GM12864 (cell line): Measurements from ENCODE around the gene ETV7.
A peak's percentile ranks its signal among the peaks of the same experiment; 100 is the strongest.
"Not testable (repeated sequence)": the region's sequence is repeated elsewhere in the genome, so short reads cannot be mapped to it uniquely, and the experiment has no call there.

Source experiments
- DNase-seq: peaks from one replicate; pipeline ENCODE4 v3.0.0-alpha.2; 2011; ENCODE audit warnings: low read depth
- H3K4me3 ChIP-seq: 2 replicates; pipeline ENCODE4 v1.5.1; 2011; ENCODE audit warnings: mild to moderate bottlenecking, low read depth, low read length, control low read depth
- CTCF ChIP-seq: IDR thresholded peaks from 2 replicates; pipeline ENCODE4 v1.5.1; 2011; ENCODE audit warnings: low read depth, mild to moderate bottlenecking, moderate library complexity, low read length, control low read depth, inconsistent platforms; ENCODE audit errors: missing control alignments

The ETV7 gene

GRCh38 chr6:36367743-36368142, 19.7 kb downstream of the ETV7 start:
- H3K4me3 ChIP-seq = no peak overlapping the region
- no peak for TF ChIP-seq CTCF
- DNase-seq = no peak

GRCh38 chr6:36364669-36365479, 22.6 kb downstream of the ETV7 start:
- no peak for TF ChIP-seq CTCF
- 0 out of 2 replicates have a peak overlapping the region, but pooled peaks have one; percentile 2 for H3K4me3 ChIP-seq
- no peak for DNase-seq

- not testable (repeated sequence) for H3K4me3 ChIP-seq, DNase-seq
Measured at GRCh38 chr6:36364061-36364635, 23.3 kb downstream of the ETV7 start.

- not testable (repeated sequence) for H3K4me3 ChIP-seq, DNase-seq
Measured at GRCh38 chr6:36363371-36363752, 24.1 kb downstream of the ETV7 start.

GRCh38 chr6:36362551-36363370, 24.7 kb downstream of the ETV7 start:
- DNase-seq = no peak
- no peak for TF ChIP-seq CTCF
- H3K4me3 ChIP-seq = no peak overlapping the region

- H3K4me3 ChIP-seq = no peak overlapping the region
- no peak for TF ChIP-seq CTCF
- no peak for DNase-seq
Measured at GRCh38 chr6:36361071-36361470, 26.4 kb downstream of the ETV7 start.

GRCh38 chr6:36360241-36361054, 27.0 kb downstream of the ETV7 start:
- DNase-seq = no peak
- peak; percentile 89 for TF ChIP-seq CTCF
- H3K4me3 ChIP-seq = no peak overlapping the region
